ENCODE measurements around the gene ARHGAP26.

ARHGAP26 gene

DNA sequence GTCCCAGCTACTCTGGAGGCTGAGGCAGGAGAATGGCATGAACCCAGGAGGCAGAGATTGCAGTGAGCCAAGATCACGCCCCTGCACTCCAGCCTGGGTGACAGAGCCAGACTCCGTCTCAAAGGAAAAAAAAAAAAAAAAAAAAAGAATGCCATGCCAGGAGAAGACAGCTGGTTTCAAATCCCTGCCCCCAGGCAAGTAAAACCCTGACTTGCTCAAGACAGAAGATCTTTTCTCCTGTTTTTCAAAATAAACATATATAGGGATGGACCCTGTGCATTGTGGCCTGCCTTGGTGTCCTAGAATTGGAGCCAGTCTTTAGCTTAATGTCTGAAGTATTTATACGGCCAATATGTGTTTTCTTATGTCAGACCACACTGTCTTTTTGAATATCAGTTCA is 456.2 kb downstream of the ARHGAP26 start:
- TF ChIP-seq, protein P1, sequence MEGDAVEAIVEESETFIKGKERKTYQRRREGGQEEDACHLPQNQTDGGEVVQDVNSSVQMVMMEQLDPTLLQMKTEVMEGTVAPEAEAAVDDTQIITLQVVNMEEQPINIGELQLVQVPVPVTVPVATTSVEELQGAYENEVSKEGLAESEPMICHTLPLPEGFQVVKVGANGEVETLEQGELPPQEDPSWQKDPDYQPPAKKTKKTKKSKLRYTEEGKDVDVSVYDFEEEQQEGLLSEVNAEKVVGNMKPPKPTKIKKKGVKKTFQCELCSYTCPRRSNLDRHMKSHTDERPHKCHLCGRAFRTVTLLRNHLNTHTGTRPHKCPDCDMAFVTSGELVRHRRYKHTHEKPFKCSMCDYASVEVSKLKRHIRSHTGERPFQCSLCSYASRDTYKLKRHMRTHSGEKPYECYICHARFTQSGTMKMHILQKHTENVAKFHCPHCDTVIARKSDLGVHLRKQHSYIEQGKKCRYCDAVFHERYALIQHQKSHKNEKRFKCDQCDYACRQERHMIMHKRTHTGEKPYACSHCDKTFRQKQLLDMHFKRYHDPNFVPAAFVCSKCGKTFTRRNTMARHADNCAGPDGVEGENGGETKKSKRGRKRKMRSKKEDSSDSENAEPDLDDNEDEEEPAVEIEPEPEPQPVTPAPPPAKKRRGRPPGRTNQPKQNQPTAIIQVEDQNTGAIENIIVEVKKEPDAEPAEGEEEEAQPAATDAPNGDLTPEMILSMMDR (IDR thresholded peaks at IDR 0.05; ENCODE audit: extremely low read depth, insufficient read depth, missing control alignments) = no peak

DNA sequence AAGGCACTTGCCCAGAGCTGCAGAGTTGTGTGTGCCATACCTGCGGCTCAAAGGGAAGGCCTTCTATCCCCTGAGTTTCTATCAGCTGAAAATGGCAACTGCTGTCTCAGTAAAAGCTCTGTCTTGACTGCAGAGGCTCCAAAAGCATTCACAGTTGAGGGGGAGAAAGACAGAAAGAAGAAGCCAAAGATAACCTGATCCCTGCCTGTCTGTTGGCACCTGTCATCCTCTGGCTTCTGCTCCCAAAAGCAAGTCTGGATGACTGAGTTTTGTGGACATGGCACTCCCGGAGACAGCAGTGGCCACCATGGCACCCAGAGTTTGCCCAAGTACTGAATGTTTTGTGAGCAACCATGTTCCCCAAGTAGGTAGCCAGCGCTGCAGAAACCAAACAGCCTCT is 456.7 kb downstream of the ARHGAP26 start:
- TF ChIP-seq, protein P1 (IDR thresholded peaks at IDR 0.05; ENCODE audit: extremely low read depth, insufficient read depth, missing control alignments) = no peak
- DNase-seq (ENCODE audit: low spot score) = no peak
- in situ Hi-C loops (cut with MboI; ENCODE audit: low pct_unique_long_range_greater_than_20kb, low sequenced_read_pairs, unreplicated experiment) = no loop called here

More for the DNA sequence above, 456.2 kb downstream of the ARHGAP26 start:
- in situ Hi-C loops (cut with MboI; ENCODE audit: low pct_unique_long_range_greater_than_20kb, low sequenced_read_pairs, unreplicated experiment) = no loop called here
- DNase-seq (ENCODE audit: low spot score) = no peak

DNA sequence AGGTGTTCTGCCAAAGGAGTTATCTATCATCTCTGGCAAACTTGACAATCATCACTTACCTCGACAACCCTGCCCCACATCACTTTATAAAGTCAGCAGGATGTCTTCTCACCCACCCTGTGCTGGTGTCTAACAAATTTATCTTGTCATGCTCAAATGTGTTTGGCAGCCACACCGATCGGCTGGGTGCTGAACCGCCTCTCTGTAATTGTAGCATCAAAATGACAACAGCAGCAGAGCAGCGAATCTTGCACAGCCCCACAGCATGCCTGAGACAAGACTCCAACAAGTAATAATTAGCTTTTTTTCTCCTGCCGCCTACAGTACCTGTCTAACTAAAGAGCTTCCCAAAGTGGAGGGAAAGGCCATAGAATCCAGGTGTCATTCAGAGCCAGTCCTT is 457.1 kb downstream of the ARHGAP26 start:
- no peak for DNase-seq (ENCODE audit: low spot score)
- TF ChIP-seq, protein P1 (IDR thresholded peaks at IDR 0.05; ENCODE audit: extremely low read depth, insufficient read depth, missing control alignments) = no peak
- in situ Hi-C loops (cut with MboI; ENCODE audit: low pct_unique_long_range_greater_than_20kb, low sequenced_read_pairs, unreplicated experiment) = no loop called here

DNA sequence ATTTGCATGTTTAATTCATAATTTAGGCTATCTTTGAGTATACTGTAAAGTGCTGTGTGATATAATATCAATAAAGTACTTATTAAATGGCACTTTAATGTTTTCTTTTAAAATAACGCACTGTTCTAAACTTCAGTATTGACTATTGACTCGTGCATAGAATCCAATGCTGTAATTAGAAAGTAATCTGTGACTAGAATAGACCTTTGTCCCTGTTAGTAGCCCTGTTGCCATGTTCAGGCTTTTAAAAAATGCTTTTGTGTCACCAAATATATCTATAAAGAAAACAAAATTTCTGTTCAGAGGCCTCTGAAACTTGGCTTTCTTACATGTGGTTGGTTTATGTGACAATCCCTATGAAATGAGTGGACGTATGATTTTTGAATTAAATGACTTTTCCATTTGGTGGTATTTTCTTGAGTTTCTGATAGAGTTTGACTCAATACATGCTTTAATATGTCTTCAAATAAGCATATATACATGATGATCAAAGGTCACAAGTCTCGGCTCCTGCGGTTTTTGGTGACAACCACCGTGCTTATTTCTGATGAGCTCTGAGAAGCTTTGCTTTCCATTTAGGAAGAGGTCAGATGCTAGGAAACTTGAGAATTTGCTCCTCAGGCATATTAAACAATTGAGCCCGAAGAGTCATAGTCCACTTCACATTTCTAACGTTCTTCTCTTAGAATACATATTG is 458.6 kb downstream of the ARHGAP26 start:
- in situ Hi-C loops (cut with MboI; ENCODE audit: low pct_unique_long_range_greater_than_20kb, low sequenced_read_pairs, unreplicated experiment) = no loop called here
- TF ChIP-seq, protein P1 (IDR thresholded peaks at IDR 0.05; ENCODE audit: extremely low read depth, insufficient read depth, missing control alignments) = no peak
- DNase-seq (ENCODE audit: low spot score) = no peak

DNA sequence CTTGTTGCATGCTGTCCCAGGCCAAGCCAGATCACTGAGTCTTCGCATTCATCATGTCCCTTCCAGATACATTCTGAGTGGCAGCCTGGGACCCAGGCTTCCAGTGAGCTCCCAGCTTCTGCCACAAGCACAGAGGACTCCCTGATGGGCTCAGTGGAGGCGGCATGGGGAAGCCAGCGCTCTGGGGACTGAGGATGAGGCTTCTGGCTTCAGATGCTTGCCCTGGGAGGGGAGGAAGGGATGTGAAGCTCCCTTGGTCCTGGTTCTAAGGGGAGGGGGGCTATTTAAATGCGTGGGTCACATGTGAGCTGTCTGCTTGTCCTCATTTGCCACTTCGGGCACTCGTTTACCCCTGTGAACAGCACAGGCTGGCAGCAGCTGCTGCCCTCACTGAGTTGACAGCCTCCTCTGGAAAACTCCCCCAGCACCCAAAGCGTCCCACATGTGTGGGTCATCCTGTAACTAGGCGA is 459.3 kb downstream of the ARHGAP26 start:
- in situ Hi-C loops (cut with MboI; ENCODE audit: low pct_unique_long_range_greater_than_20kb, low sequenced_read_pairs, unreplicated experiment) = no loop called here
- TF ChIP-seq, protein P1 (IDR thresholded peaks at IDR 0.05; ENCODE audit: extremely low read depth, insufficient read depth, missing control alignments) = no peak
- no peak for DNase-seq (ENCODE audit: low spot score)

DNA sequence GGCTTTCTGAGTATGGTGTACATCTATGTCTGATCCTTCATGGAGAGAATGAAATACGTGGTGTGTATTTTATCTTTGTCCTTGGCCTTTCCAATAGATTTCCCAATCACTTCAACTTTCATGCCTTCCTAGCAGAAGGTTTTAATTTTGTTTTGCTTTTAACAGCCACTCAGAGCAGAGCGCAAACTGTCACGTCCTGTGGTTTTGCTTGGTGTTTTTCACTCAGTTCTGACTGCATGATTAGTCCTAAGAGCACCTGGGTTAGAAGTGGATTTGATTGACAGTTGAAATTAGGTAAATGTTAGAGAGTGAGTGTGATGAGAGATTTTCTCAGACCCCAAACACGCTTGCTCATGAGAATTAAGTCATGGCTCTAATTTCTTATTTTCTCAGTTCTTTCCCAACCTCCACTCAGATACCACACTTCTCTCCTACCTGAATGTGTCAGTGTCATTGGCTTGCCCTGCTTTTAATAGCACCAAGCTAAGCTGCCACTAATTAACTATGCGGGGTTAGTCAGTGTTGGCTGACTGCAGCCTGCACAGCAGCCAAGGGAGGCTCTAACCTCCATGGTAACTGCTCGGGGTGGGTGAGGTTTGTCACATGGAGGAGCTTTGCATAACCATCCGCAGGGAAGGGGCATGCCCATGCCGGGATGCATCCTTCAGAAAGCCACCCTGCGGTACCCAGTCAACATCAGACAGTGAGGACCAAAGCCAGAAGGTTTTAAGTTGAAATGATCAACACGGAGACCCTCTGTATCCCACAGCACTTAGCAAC is 459.9 kb downstream of the ARHGAP26 start:
- DNase-seq (ENCODE audit: low spot score) = peak; percentile 79
- TF ChIP-seq, protein P1 (IDR thresholded peaks at IDR 0.05; ENCODE audit: extremely low read depth, insufficient read depth, missing control alignments) = no peak
- in situ Hi-C loops (cut with MboI; ENCODE audit: low pct_unique_long_range_greater_than_20kb, low sequenced_read_pairs, unreplicated experiment) = no loop called here
